HL-60 (cell line): ENCODE results near the gene GPN3.
"Not testable (repeated sequence)": the region's sequence is repeated elsewhere in the genome, so short reads cannot be mapped to it uniquely, and the experiment has no call there.

Source experiments
- DNase-seq, 2 experiments: peaks; one replicate each; pipeline ENCODE4 v3.0.0-alpha.2; 2010 to 2020; ENCODE audit warnings: low read depth in 1 of 2, low spot score in 1 of 2
- H3K27ac ChIP-seq: fragments of 250-450 bp; sonication (Bioruptor Pico); replicated peaks from 2 replicates; pipeline ENCODE4 v1.5.1; 2020; ENCODE audit warnings: mild to moderate bottlenecking, moderate library complexity
- H3K27me3 ChIP-seq: fragments of 250-450 bp; sonication (Bioruptor Pico); 2 replicates; pipeline ENCODE4 v1.5.1; 2021; ENCODE audit warnings: mild to moderate bottlenecking, moderate library complexity; ENCODE audit not compliant: insufficient read depth, poor library complexity, severe bottlenecking
- H3K4me3 ChIP-seq: replicated peaks from 2 replicates; pipeline ENCODE4 v1.5.1; 2011; ENCODE audit warnings: mild to moderate bottlenecking, control low read depth, low read length; ENCODE audit not compliant: insufficient read depth
- CTCF ChIP-seq: IDR thresholded peaks from one replicate; pipeline ENCODE4 v1.5.1; 2011; ENCODE audit warnings: low read length, control low read depth, inconsistent platforms; ENCODE audit not compliant: insufficient read depth
- GABPA ChIP-seq: IDR thresholded peaks from 2 replicates; pipeline ENCODE4 v1.6.1; 2012; ENCODE audit warnings: low read depth
- POLR2AphosphoS5 ChIP-seq: IDR thresholded peaks from 2 replicates; pipeline ENCODE4 v1.6.1; 2012; ENCODE audit warnings: low read depth
- REST ChIP-seq: IDR thresholded peaks from 2 replicates; pipeline ENCODE4 v1.6.1; 2012; ENCODE audit warnings: low read depth; ENCODE audit not compliant: insufficient replicate concordance
- SPI1 ChIP-seq: IDR thresholded peaks from 2 replicates; pipeline ENCODE4 v1.6.1; 2012; ENCODE audit warnings: low read depth, mild to moderate bottlenecking, borderline replicate concordance

GPN3 gene

GRCh38 chr12:110467847-110468213 is 227 bp downstream of the GPN3 start:
- no peaks in the 10 kb centered on the region for H3K27me3 ChIP-seq
- H3K27ac ChIP-seq, result peak overlapping the region; percentile 99
- no peak for DNase-seq
- peak overlapping the region; percentile 95 for H3K4me3 ChIP-seq
- TF ChIP-seq POLR2AphosphoS5, result no peak
- no peak for TF ChIP-seq GABPA
- TF ChIP-seq SPI1, result no peak
- no peak for TF ChIP-seq CTCF
- TF ChIP-seq REST, result peak; percentile 6

- TF ChIP-seq SPI1 (peak; percentile 88), CTCF (no peak), GABPA (no peak)
- H3K27me3 ChIP-seq, result no peaks in the 10 kb centered on the region
- peak in 1 of 2 experiments; percentile 34 for DNase-seq
- peak overlapping the region; percentile 95 for H3K4me3 ChIP-seq
- peak overlapping the region; percentile 99 for H3K27ac ChIP-seq
These were observed 1.3 kb downstream of the GPN3 start for GRCh38 chr12:110466791-110467190.

GRCh38 chr12:110465765-110466164 is 2.3 kb downstream of the GPN3 start:
- H3K27me3 ChIP-seq, H3K4me3 ChIP-seq, DNase-seq, H3K27ac ChIP-seq: not testable (repeated sequence)

DNA sequence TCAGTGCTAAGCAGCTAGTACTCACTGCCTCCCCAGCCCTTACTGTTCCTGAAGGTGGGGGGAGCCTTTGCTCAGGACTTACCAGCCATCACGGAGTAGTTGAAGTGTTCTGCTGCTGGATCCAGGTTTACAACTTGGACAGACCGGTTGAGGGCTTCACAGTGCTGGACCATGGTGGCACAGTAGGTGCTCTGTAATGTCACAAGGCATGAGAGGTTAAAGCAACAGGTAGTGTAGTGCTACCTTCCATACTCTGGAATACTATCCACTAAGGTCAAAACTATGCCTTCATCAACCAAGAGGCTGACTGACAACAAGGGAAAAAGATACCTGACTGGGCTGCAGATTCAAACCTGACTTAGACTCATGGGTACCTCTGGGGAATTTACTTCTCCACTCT is 3.0 kb downstream of the GPN3 start:
- no peak overlapping the region for H3K4me3 ChIP-seq
- DNase-seq, result no peak
- TF ChIP-seq CTCF (no peak), GABPA (no peak), POLR2AphosphoS5 (no peak), SPI1 (no peak), REST (no peak)
- no peak overlapping the region for H3K27ac ChIP-seq
- H3K27me3 ChIP-seq, result no peaks in the 10 kb centered on the region

DNA sequence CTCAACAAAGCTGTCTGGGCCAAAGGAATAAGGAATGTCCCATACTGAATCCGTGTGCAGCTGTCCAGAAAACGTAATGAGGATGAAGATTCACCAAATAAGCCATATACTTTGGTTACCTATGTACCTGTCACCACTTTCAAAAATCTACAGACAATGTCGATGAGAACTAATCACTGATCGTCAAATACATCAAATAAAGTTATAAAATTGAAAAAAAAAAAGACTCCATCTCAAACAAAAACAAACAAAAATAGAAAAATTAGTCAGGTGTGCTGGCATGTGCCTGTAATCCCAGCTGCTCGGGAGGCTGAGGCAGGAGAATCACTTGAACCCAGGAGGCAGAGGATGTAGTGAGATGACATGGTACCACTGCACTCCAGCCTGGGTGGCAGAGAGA is 6.9 kb downstream of the GPN3 start:
- not testable (repeated sequence) for H3K27me3 ChIP-seq, H3K4me3 ChIP-seq, DNase-seq, H3K27ac ChIP-seq
